GM21447 (cell line): ENCODE results near the gene CENPP.

ENCODE experiments used
- ATAC-seq: cut with Tn5 transposase; IDR thresholded peaks from one replicate; pipeline ENCODE4 v1.9.1; 2021; ENCODE audit not compliant: unreplicated experiment

Gene CENPP

DNA sequence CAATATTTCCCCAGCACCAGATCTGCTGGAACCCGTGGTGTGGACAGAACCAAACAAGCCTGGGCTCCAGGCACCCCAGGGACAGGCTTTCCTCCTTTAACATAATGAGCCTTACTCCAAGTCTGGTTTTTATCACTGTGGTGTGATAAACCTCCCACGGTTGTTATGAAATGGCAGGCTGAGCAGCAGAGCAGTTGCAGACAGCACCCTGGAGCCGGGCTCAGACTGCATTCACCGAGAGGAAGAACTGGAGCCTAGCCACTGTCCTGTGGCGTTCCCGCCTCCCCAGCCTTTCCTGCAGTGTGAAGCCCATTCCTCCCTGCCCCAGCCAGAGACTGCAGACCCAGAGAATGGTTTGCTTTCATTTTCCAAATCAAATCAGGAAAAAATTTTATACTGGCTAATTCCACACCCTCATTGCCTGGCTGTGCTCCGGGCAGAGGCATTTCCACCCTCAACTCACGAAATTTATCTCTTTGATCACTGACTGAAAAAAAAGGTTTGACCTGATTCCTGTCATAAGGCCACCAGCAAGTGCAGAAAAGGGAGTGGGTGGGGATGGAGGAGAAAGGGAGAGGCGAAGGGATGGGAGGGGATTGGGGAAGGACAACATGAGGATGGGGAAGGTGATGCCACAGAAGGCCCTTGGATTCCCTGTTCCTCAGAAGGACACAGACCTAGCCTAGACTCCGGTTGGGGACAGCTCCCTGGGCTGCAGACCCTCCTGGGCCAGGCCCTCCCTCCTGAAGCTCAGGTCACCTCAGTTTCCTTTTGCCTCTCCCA lies 325.3 kb downstream of the CENPP start:
- ATAC-seq: no peak

- no peak for ATAC-seq
Measured at GRCh38 chr9:92652461-92652860, 326.7 kb downstream of the CENPP start.

DNA sequence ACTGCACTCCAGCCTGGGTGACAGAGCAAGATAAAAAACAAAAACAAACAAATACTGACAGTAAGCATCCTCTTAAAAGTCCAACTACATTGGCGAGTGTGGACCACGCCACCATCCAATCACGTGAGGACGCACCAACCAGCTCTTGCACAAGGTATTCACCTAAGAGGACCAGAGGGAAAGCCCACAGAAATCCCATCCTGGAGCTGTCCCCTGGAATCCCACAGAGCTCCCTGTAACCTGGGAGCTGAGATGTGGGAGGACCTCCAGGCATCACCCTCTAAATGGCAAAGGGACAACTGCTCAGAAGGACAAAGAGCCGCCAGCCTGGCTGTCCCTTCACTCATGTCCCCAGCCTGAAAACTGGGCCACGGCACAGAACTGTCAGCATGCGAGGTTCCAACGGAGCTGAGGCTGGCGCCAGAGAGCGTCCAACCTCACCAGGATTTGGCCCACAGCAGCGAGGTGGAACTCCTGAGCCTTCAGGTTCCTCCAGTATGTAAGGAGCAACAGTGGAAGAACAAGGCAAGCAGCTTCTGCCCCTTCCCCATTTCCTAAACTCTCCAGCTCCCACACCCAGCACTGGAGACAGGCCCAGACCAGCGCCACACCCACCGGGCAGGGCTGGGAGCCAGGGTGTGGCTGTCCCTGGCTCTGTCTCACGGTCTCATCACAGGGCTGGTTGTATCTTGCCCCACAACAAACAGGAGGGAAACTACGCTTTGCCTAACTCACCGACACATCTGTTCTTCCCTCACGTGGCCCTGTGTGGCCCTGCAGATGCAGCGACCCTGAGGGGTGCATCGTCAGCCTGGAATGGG lies 328.9 kb downstream of the CENPP start:
- ATAC-seq: no peak

DNA sequence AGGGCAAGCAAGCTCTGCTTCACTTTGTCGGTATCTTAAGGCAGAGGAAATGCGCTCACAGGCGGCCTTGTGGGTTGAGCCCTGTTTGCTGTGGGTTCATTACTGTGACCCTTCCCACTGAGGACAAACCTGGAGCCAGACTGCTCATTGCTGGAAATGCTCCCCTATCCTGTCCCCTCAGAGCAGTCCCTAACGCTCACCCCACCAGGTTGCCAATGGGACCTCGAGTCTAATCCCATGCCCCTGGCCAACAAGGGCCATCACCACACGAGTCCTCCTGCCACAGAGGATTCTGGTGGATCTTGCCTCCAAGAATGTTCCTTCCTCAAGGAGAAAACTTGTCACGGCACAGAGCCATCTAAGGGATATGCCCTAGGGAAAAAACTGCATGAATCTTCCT lies 329.6 kb downstream of the CENPP start:
- ATAC-seq: no peak

GRCh38 chr9:92655896-92656536 lies 330.3 kb downstream of the CENPP start:
- ATAC-seq: no peak

- ATAC-seq: no peak
Measured at GRCh38 chr9:92656537-92656925, 330.8 kb downstream of the CENPP start.

- ATAC-seq: no peak
Measured at GRCh38 chr9:92657296-92658094, 331.7 kb downstream of the CENPP start.

GRCh38 chr9:92658176-92658575 lies 332.4 kb downstream of the CENPP start:
- no peak for ATAC-seq

GRCh38 chr9:92658611-92659010 lies 332.9 kb downstream of the CENPP start:
- no peak for ATAC-seq

DNA sequence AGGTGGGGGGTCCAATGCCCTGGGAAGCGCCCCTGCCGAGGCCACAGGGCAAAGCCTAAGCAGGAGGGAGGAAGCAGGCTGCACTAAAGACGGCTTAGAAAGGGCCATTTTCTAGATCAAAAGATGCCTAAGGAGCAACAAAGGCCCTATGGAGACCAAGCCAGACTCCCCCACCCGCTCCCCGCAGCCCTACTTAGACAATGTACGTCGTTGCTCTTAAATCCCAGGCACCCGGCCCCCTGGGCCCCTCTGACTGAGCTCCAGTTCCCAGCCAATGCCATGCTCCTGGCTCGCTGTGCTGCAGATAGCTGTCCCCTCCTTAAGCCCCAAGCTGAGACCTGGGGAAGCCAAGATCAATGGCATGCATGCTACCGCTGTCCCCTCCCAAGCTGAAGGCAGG lies 333.8 kb downstream of the CENPP start:
- ATAC-seq: no peak

DNA sequence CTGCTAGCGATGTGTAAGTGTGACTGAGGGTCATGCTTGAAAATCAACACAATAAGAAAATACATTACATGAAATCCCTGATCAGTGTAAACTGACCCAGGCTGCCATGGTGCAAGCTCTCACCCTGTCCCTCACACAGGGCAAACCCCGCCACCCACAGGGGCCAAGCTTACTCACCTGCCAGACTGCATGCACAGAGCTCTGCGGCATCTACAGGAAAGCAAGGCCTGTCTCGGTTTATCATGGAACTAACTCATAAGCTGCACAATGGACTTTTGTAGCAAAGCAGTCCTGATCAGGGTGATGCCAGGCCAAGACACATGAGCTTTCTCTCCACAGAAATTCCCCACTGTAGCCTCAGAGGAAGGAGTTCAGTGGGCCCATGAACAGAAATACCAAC lies 334.5 kb downstream of the CENPP start:
- no peak for ATAC-seq

DNA sequence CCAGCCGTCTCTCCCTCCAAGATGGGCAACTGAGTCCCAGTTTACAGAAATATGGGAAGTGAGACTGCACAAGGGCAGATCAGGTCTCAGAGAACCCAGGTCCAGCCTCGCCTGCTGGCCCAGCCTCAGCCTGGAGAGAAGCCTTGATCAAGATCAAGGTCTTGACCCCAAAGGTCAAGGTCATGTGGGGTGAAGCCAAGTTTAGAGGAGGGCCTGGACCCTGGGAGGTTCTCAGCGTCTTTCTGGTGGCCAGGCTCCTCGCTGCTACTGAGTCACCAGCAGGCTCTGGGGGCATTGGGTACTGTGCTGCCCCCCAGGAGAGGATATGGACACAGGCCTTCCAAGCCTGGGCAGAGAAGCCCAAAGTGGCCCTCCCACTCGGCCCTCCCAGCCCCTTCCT lies 335.4 kb downstream of the CENPP start:
- no peak for ATAC-seq

- ATAC-seq: no peak
Measured at GRCh38 chr9:92661743-92662142, 336.0 kb downstream of the CENPP start.

- ATAC-seq: no peak
Measured at GRCh38 chr9:92663126-92663525, 337.4 kb downstream of the CENPP start.

GRCh38 chr9:92663951-92664350 lies 338.2 kb downstream of the CENPP start:
- no peak for ATAC-seq

DNA sequence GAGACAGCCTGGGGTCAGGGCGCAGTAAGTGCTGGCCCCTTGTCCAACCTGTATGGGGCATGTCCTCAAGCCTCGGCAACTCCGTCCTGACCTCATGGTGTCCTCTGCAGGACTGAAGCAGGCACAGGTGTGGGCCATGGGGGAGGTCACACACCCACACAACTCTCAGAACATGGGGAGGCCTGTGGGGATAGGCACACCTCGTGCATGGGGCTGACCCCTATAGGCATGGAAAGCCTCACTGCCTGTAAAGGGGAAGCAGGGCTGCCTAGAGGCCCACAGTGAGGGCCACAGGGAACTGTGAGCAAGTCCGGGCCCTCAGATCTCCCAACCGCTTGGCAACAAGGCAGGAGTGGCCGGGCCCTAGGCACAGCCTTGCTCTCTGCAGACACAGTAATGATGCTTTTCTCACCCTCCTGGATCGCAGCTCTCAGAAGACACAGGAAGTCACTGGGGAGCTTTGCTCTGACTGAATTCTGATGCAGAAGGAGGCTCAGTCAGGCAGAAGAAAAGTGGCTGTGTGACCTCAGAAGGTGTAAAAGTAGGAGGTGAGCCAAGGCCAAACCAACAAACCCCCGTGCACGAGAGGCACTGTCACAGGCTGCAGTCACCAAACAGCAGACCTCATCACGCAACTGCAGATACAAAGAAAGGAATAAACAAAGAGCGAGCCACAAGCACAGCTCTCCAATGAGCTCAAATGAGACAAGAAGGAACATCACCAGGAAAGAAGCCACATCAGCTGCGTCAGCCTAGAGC lies 338.8 kb downstream of the CENPP start:
- ATAC-seq: no peak

- no peak for ATAC-seq
Measured at GRCh38 chr9:92665836-92666235, 340.1 kb downstream of the CENPP start.

DNA sequence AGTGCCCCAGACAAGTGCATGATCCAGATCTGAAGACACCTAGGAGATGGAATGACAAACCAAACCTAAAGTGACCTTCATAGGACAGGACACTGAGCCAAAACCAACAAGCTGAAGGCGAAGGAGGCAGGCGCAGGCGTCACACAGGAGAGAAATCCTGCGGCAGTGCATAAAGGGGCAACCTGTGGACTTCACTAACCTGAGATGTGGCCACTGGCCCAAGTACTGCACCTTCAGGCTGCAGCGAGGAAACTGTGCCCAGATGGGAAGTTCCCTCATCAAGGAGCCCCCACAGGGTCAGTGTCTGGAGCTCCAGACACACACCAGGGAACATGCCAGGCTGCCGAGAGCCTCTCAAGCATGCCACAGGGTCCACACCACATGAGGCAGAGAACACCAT lies 340.5 kb downstream of the CENPP start:
- ATAC-seq: no peak

- no peak for ATAC-seq
Measured at GRCh38 chr9:92666912-92667532, 341.3 kb downstream of the CENPP start.
